Heart right ventricle (tissue), 16 donors: ENCODE measurements around the gene CACNG4. TPM values are rescaled to one million over a fixed set of nuclear protein-coding genes. Genes with fewer than 3 reads are reported as not detected.

ENCODE experiments used
- ATAC-seq, 8 donors: fragments of 200-7000 bp; cut with Tn5 transposase; one replicate each; pipeline ENCODE4 v1.9.1; 2020; ENCODE audit warnings: mild to moderate bottlenecking in 8 of 8, moderate library complexity in 8 of 8, moderate number of reproducible peaks in 1 of 8
- DNase-seq, 2 donors: peaks; one replicate each; pipeline ENCODE4 v3.0.0-alpha.2; 2020
- H3K27ac ChIP-seq, 10 donors: fragments of 200-600 bp; sonication (generic) in 2 of 10; one replicate each; pipeline versions ENCODE4 v1.5.0 to v1.8.0; 2020 to 2022; ENCODE audit warnings: mild to moderate bottlenecking in 3 of 10
- H3K27me3 ChIP-seq, 7 donors: fragments of 200-600 bp; one replicate each; pipeline ENCODE4 v1.8.0; 2021 to 2022; ENCODE audit warnings: mild to moderate bottlenecking in 2 of 7
- H3K36me3 ChIP-seq, 9 donors: fragments of 200-600 bp; sonication (generic) in 1 of 9; one replicate each; pipeline versions ENCODE4 v1.5.0 to v1.8.0; 2020 to 2022; ENCODE audit warnings: mild to moderate bottlenecking in 2 of 9
- H3K4me1 ChIP-seq, 9 donors: fragments of 200-600 bp; sonication (generic) in 1 of 9; one replicate each; pipeline versions ENCODE4 v1.5.0 to v1.8.0; 2020 to 2022; ENCODE audit warnings: mild to moderate bottlenecking in 4 of 9
- H3K4me3 ChIP-seq, 10 donors: fragments of 200-600 bp; sonication (generic) in 2 of 10; one replicate each; pipeline versions ENCODE4 v1.5.0 to v1.8.0; 2020 to 2022; ENCODE audit warnings: mild to moderate bottlenecking in 7 of 10, moderate library complexity in 2 of 10
- H3K9me3 ChIP-seq, 11 donors: fragments of 200-600 bp in 10 of 11; sonication (generic) in 2 of 11; one replicate each; pipeline versions ENCODE4 v1.5.0 to v1.8.0; 2013 to 2022; ENCODE audit warnings: mild to moderate bottlenecking in 2 of 11, control low read depth in 1 of 11, moderate library complexity in 1 of 11
- CTCF ChIP-seq, 9 donors: fragments of 200-600 bp; sonication (generic) in 2 of 9; IDR thresholded peaks; one replicate each; pipeline versions ENCODE4 v1.5.0 to v1.8.0; 2021 to 2022; ENCODE audit warnings: antibody characterized with exemption in 9 of 9, mild to moderate bottlenecking in 5 of 9, moderate library complexity in 1 of 9
- WGBS, 2 donors: extraction: QIAGEN DNeasy Blood & Tissue Kit; methylation state at CpG; one replicate each; pipeline ENCODE4 v1.1.7; 2013; ENCODE audit warnings: inconsistent platforms in 1 of 2; 5-methylcytosine and 5-hydroxymethylcytosine counted together
- intact Hi-C, 10 donors: fragments of 100-400 bp; cut with DNase I; formaldehyde crosslinking; loops; one replicate each; pipeline versions ENCODE4 v1.11.1 to v1.14.2; 2022
- polyA plus RNA-seq, 2 donors: library from polyadenylated mRNA; stranded (reverse); fragments of 200-250 nt; gene quantifications; one replicate each; pipeline ENCODE4 v1.2.3, GENCODE V29; 2013
- total RNA-seq, 10 donors: library from RNA; stranded (reverse); fragmentation: NEBNext Ultra II Directional in 3 of 10; extraction: Animal tissue kit (Norgen Biotek cat#: 25700) in 3 of 10; gene quantifications; one replicate each; pipeline versions ENCODE4 v1.2.1 to v1.2.4, GENCODE V29; 2021 to 2023
- donor health status: Arrhythmogenic right ventricular cardiomyopathy.
- donor health status: ischemic (EF 13 %, LVEDD 7.1; RV severe dilation, severe dysfunction).
- donor health status: healthy with polysubstance abuse.
- donor health status: DM: no; HTN: yes; CAD: no.
- donor health status: DM: no; HTN: no; CAD: no.
- donor health status: ischemic (EF 25% LVEDD 6.9; RV normal size, moderate dysfunction).
- donor health status: ischemic (EF 25% LVEDD 5.7; RV mildly dilated, moderate dysfunction).
- donor health status: healthy.
- donor health status: DM: yes; HTN: yes; CAD: no.
- donor health status: Ischemic cardiomyopathy.
- donor health status: ischemic (EF 35%, LVEDD 5.7; RV mildly dilated, moderate dysfunction).
- donor health status: nonischemic (EF 11% LVEDD 7.7; RV severe dilation, severe dysfunction).
- donor health status: DM: yes; HTN: yes; CAD: no.
- donor health status: PGD.
- donor health status: ischemic (EF 29% LVEDD 5.4; RV normal size, mild dysfunction).
- donor health status: nonischemic (EF 23%, LVEDD 6.1; RV moderate dilation, normal function).

The CACNG4 gene
- total and polyA plus RNA-seq, 12 donors = 0.06 to 0.11 (median 0.07) TPM; not detected in 7

GRCh38 chr17:66966704-66967418, 2.4 kb downstream of the CACNG4 start:
- H3K36me3 ChIP-seq = no peaks in the 10 kb centered on the region
- H3K4me1 ChIP-seq = peaks cover 2 to 22% (median 13%) of the 10 kb centered on the region in 9 donors
- peaks cover 2 to 91% (median 83%) of the 10 kb centered on the region in 7 donors for H3K27me3 ChIP-seq
- no peak overlapping the region for H3K4me3 ChIP-seq
- no peaks in the 10 kb centered on the region for H3K9me3 ChIP-seq
- 73 to 86% methylated on average over 9 of the region's 9 CpGs for WGBS, 2 donors
- intact Hi-C loops = no loop called here
- TF ChIP-seq CTCF (IDR thresholded peaks at IDR 0.05) = no peak
- H3K27ac ChIP-seq = no peak overlapping the region
- no peak for DNase-seq
- no peak for ATAC-seq

GRCh38 chr17:66967837-66968543, 3.5 kb downstream of the CACNG4 start:
- intact Hi-C loops = no loop called here

GRCh38 chr17:66968916-66969315, 4.4 kb downstream of the CACNG4 start:
- H3K4me1 ChIP-seq = peaks cover 2 to 19% (median 13%) of the 10 kb centered on the region in 9 donors
- no peak overlapping the region for H3K4me3 ChIP-seq
- no peaks in the 10 kb centered on the region for H3K9me3 ChIP-seq
- DNase-seq (no peak), ATAC-seq (no peak)
- intact Hi-C loops = no loop called here
- no peak overlapping the region for H3K27ac ChIP-seq
- no peaks in the 10 kb centered on the region for H3K36me3 ChIP-seq
- H3K27me3 ChIP-seq = peaks cover 3 to 86% (median 82%) of the 10 kb centered on the region in 7 donors
- TF ChIP-seq CTCF (IDR thresholded peaks at IDR 0.05) = no peak
- 86 to 87% methylated on average over 4 of the region's 4 CpGs for WGBS, 2 donors

More at GRCh38 chr17:66967837-66968543, 3.5 kb downstream of the CACNG4 start:
- no peak for DNase-seq
- Histone ChIP-seq H3K4me1 (peaks cover 2 to 22% (median 13%) of the 10 kb centered on the region in 9 donors), H3K27ac (no peak overlapping the region), H3K27me3 (peaks cover 3 to 91% (median 85%) of the 10 kb centered on the region in 7 donors), H3K4me3 (no peak overlapping the region), H3K9me3 (no peaks in the 10 kb centered on the region), H3K36me3 (no peaks in the 10 kb centered on the region)
- WGBS, 2 donors = 55 to 66% methylated on average over 10 of the region's 10 CpGs
- ATAC-seq = no peak
- no peak for TF ChIP-seq CTCF (IDR thresholded peaks at IDR 0.05)

GRCh38 chr17:66970140-66970539, 5.6 kb downstream of the CACNG4 start:
- Histone ChIP-seq H3K4me1 (peaks cover 2 to 16% (median 12%) of the 10 kb centered on the region in 9 donors), H3K4me3 (no peak overlapping the region), H3K27ac (no peak overlapping the region), H3K9me3 (no peaks in the 10 kb centered on the region), H3K36me3 (no peaks in the 10 kb centered on the region), H3K27me3 (peaks cover 3 to 88% (median 75%) of the 10 kb centered on the region in 7 donors)
- no peak for TF ChIP-seq CTCF (IDR thresholded peaks at IDR 0.05)
- no peak for DNase-seq
- WGBS, 2 donors = 82 to 85% methylated on average over 6 of the region's 6 CpGs
- intact Hi-C loops = loop anchor here in 1 of 10 donors (10.0 kb wide), 1 partner anchor 135 kb away; no protein-coding TSS in a partner anchor
- ATAC-seq = no peak
